Upper lobe of left lung (tissue), 6 donors: ENCODE data around the gene LARGE1. TPM values are rescaled to one million over a fixed set of nuclear protein-coding genes. Genes with fewer than 3 reads are reported as not detected.
A peak's percentile ranks its signal among the peaks of the same experiment; 100 is the strongest.

ENCODE experiments used
- ATAC-seq, 2 donors: fragments of 200-7000 bp; cut with Tn5 transposase; one replicate each; pipeline ENCODE4 v1.9.1; 2022; ENCODE audit warnings: mild to moderate bottlenecking in 2 of 2, moderate library complexity in 2 of 2; ENCODE audit not compliant: low FRiP score in 2 of 2
- DNase-seq, 2 donors: peaks; one replicate each; pipeline ENCODE4 v3.0.0-alpha.2; 2019 to 2020
- H3K27ac ChIP-seq, 4 donors: fragments of 200-600 bp; sonication (generic); one replicate each; pipeline ENCODE4 v1.5.1; 2016 to 2019
- H3K27me3 ChIP-seq, 4 donors: fragments of 200-600 bp; sonication (generic); one replicate each; pipeline ENCODE4 v1.5.1; 2017 to 2019
- H3K36me3 ChIP-seq, 4 donors: fragments of 200-600 bp; sonication (generic); one replicate each; pipeline ENCODE4 v1.5.1; 2016 to 2019
- H3K4me1 ChIP-seq, 4 donors: fragments of 200-600 bp; sonication (generic); one replicate each; pipeline ENCODE4 v1.5.1; 2018 to 2019
- H3K4me3 ChIP-seq, 4 donors: fragments of 200-600 bp; sonication (generic); one replicate each; pipeline ENCODE4 v1.5.1; 2017 to 2019; ENCODE audit warnings: mild to moderate bottlenecking in 2 of 4, moderate library complexity in 1 of 4
- H3K9me3 ChIP-seq, 4 donors: fragments of 200-600 bp; sonication (generic); one replicate each; pipeline ENCODE4 v1.5.1; 2018 to 2019
- CTCF ChIP-seq, 6 experiments: fragments of 450-650 bp in 4 of 6; fragments of 200-600 bp in 2 of 6; sonication (generic) in 2 of 6; IDR thresholded peaks; one replicate each; pipeline ENCODE4 v1.5.1; 2016 to 2019; ENCODE audit warnings: antibody characterized with exemption in 6 of 6
- EP300 ChIP-seq, 4 donors: sonication (generic); formaldehyde crosslinking; IDR thresholded peaks; one replicate each; pipeline ENCODE4 v1.5.1; 2017; ENCODE audit warnings: antibody characterized with exemption in 4 of 4, control low read depth in 2 of 4
- POLR2A ChIP-seq, 4 donors: fragments of 450-650 bp; IDR thresholded peaks; one replicate each; pipeline ENCODE4 v1.5.1; 2016 to 2017; ENCODE audit warnings: antibody characterized with exemption in 4 of 4, mild to moderate bottlenecking in 2 of 4
- POLR2AphosphoS5 ChIP-seq, 2 donors: sonication (generic); formaldehyde crosslinking; IDR thresholded peaks; one replicate each; pipeline ENCODE4 v1.5.1; 2017; ENCODE audit warnings: antibody characterized with exemption in 2 of 2
- WGBS, 2 donors: methylation state at CpG; one replicate each; pipeline ENCODE4 v1.1.5; 2017 to 2018; 5-methylcytosine and 5-hydroxymethylcytosine counted together
- total RNA-seq, 6 donors: library from RNA; depleted of rRNA in 4 of 6; stranded (reverse); fragments of >200 nt in 4 of 6; gene quantifications; one replicate each; pipeline versions ENCODE4 v1.1.0 to v1.2.1, GENCODE V29; 2016 to 2021
- donor health status: DM: no; HTN: no; CAD: no; lungs with moderate emphysema.
- donor health status: DM: no; HTN: yes; CAD: no; lungs with severe emphysema.

Gene LARGE1
- total RNA-seq, 6 donors from 2014 or later: 14.0 to 56.6 (median 25.3) TPM

- H3K27ac ChIP-seq: no peak overlapping the region
- DNase-seq (no peak), ATAC-seq (peak in 1 of 2 donors; percentile 27)
- TF ChIP-seq EP300 (IDR thresholded peaks at IDR 0.05) (no peak), POLR2AphosphoS5 (IDR thresholded peaks at IDR 0.05) (no peak), POLR2A (IDR thresholded peaks at IDR 0.05) (no peak), CTCF (IDR thresholded peaks at IDR 0.05) (no peak)
- no peaks in the 10 kb centered on the region for H3K36me3 ChIP-seq
- no peaks in the 10 kb centered on the region for H3K27me3 ChIP-seq
- H3K4me1 ChIP-seq: peaks cover 0 to 5% (median 0%) of the 10 kb centered on the region in 4 donors
- H3K9me3 ChIP-seq: no peaks in the 10 kb centered on the region
- 75 to 77% methylated on average over 7 of the region's 7 CpGs for WGBS, 2 donors
- no peak overlapping the region for H3K4me3 ChIP-seq
Observed at GRCh38 chr22:33299245-33299956, 620.9 kb downstream of the LARGE1 start.

- Histone ChIP-seq H3K9me3 (no peaks in the 10 kb centered on the region), H3K4me3 (no peak overlapping the region), H3K27ac (no peak overlapping the region), H3K4me1 (peaks cover 0 to 2% (median 0%) of the 10 kb centered on the region in 4 donors), H3K36me3 (no peaks in the 10 kb centered on the region), H3K27me3 (no peaks in the 10 kb centered on the region)
- TF ChIP-seq EP300 (IDR thresholded peaks at IDR 0.05): no peak
- 97% methylated on average over 3 of the region's 3 CpGs for WGBS, 2 donors
- ATAC-seq (no peak), DNase-seq (no peak)
Observed at GRCh38 chr22:33296941-33297340, 623.3 kb downstream of the LARGE1 start.

DNA sequence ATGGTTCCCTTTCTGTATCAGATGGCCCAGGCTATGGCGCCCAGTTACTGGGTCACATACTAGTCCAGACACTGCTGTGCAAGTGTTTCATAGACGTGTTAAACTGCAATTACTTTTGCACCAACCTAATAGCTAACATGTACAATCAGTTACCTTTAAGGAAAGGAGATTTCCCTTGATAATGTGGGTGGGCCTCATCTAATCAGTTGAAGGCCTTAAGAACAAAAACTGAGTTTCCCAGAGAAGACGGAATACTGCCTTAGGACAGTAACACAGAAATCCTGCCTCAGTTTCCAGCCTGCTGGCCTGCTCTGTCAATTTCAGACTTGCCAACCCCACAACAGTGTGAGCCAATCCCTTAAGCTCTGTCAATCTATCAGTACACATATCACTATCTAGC is 632.2 kb downstream of the LARGE1 start:
- H3K4me3 ChIP-seq: no peak overlapping the region
- H3K4me1 ChIP-seq: no peaks in the 10 kb centered on the region
- no peak overlapping the region for H3K27ac ChIP-seq
- ATAC-seq: no peak
- peaks cover 0 to 2% (median 0%) of the 10 kb centered on the region in 4 donors for H3K36me3 ChIP-seq
- H3K27me3 ChIP-seq: no peaks in the 10 kb centered on the region
- H3K9me3 ChIP-seq: no peaks in the 10 kb centered on the region
- no peak for TF ChIP-seq POLR2AphosphoS5 (IDR thresholded peaks at IDR 0.05)
- no peak for TF ChIP-seq CTCF (IDR thresholded peaks at IDR 0.05)
- no peak for TF ChIP-seq EP300 (IDR thresholded peaks at IDR 0.05)
- no peak for TF ChIP-seq POLR2A (IDR thresholded peaks at IDR 0.05)
- no peak for DNase-seq
- WGBS, 2 donors: 91 to 93% methylated on average over 3 of the region's 3 CpGs

GRCh38 chr22:33275073-33275443 is 645.2 kb downstream of the LARGE1 start:
- DNase-seq: no peak
- Histone ChIP-seq H3K27me3 (no peaks in the 10 kb centered on the region), H3K4me3 (no peak overlapping the region), H3K36me3 (peaks cover 0 to 7% (median 5%) of the 10 kb centered on the region in 4 donors), H3K4me1 (no peaks in the 10 kb centered on the region), H3K9me3 (no peaks in the 10 kb centered on the region), H3K27ac (no peak overlapping the region)
- TF ChIP-seq POLR2AphosphoS5 (IDR thresholded peaks at IDR 0.05) (no peak), EP300 (IDR thresholded peaks at IDR 0.05) (no peak), POLR2A (IDR thresholded peaks at IDR 0.05) (no peak), CTCF (IDR thresholded peaks at IDR 0.05) (no peak)
- WGBS, 2 donors: 93 to 98% methylated on average over 2 of the region's 2 CpGs
- no peak for ATAC-seq

DNA sequence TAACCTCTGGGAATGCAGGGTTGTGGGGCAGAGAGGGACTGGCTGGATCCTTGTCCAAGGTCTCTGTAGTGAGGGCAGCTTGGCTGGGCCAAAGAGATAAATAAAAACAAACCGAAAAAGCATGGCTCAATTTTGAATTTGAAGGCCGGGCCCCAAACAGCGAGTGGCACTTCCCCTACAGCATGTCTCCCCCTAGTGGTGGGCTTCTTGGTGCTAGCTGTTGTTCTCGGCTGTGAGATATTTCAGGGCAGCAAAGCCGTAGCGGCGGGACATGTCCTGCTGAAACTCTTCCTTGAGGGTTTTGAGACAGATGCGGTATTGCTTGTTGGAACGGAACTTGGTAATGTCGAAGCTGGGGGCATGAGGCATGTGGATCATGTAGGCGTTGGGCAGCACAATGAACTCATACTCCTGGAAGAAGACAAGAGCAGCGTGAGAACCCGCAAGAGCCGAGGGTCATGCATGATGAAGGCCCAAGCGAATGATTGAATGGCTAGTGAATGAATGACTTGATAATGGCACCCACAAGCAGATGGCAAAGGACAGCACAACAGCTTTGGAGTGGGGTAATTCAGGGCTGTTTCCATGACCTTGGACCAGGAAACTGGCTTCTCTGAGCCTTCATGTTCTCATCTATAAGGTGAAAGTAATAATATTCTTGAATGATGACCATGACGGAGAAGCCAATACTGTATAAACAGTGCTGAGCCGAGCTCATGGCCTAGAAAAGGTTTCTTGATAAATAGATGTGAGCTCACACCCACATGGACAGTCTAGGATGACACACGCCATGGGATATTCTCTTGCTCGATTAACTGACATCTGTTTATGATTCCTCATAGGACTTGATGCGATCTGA is 645.8 kb downstream of the LARGE1 start:
- DNase-seq (no peak), ATAC-seq (no peak)
- 93 to 95% methylated on average over 20 of the region's 20 CpGs for WGBS, 2 donors
- Histone ChIP-seq H3K4me3 (no peak overlapping the region), H3K4me1 (no peaks in the 10 kb centered on the region), H3K27ac (no peak overlapping the region), H3K9me3 (no peaks in the 10 kb centered on the region), H3K36me3 (peaks cover 0 to 7% (median 5%) of the 10 kb centered on the region in 4 donors), H3K27me3 (no peaks in the 10 kb centered on the region)
- TF ChIP-seq EP300 (IDR thresholded peaks at IDR 0.05): no peak
- no peak for TF ChIP-seq POLR2A (IDR thresholded peaks at IDR 0.05)
- TF ChIP-seq CTCF (IDR thresholded peaks at IDR 0.05): peak in 3 of 6 experiments; percentile 16 to 20 (median 16)
